Breast epithelium (tissue), 3 donors: ENCODE results near the gene TCTA.

ENCODE experiments used
- CTCF ChIP-seq, 3 donors: fragments of 450-650 bp; IDR thresholded peaks; one replicate each; pipeline ENCODE4 v1.5.1; 2016 to 2017; ENCODE audit warnings: antibody characterized with exemption in 3 of 3, mild to moderate bottlenecking in 3 of 3, moderate library complexity in 3 of 3
- POLR2A ChIP-seq: fragments of 450-650 bp; IDR thresholded peaks from one replicate; pipeline ENCODE4 v1.6.1; 2016; ENCODE audit warnings: antibody characterized with exemption, mild to moderate bottlenecking, moderate library complexity
- POLR2AphosphoS5 ChIP-seq, 3 donors: sonication (generic); formaldehyde crosslinking; IDR thresholded peaks; one replicate each; pipeline ENCODE4 v1.6.1; 2017; ENCODE audit warnings: antibody characterized with exemption in 3 of 3

GRCh38 chr3:49412632-49413337, 562 bp downstream of the TCTA start:
- TF ChIP-seq CTCF (IDR thresholded peaks at IDR 0.05) (no peak), POLR2AphosphoS5 (IDR thresholded peaks at IDR 0.05) (no peak), POLR2A (no peak)
